ENCODE data around the gene WSCD1. TPM values are rescaled to one million over a fixed set of nuclear protein-coding genes. Genes with fewer than 3 reads are reported as not detected.

WSCD1 gene
- total and polyA plus RNA-seq, 3 experiments from 2014 or later: 0.13 to 0.35 TPM; not detected in 1

- Histone ChIP-seq H3K36me3 (ENCODE audit: insufficient read depth, low read length) (no peaks in the 10 kb centered on the region), H3K27me3 (ENCODE audit: insufficient read depth, low read length, poor library complexity, severe bottlenecking) (no peaks in the 10 kb centered on the region), H3K4me1 (ENCODE audit: insufficient read depth, low read length) (no peaks in the 10 kb centered on the region), H3K4me3 (ENCODE audit: low read length) (no peak overlapping the region), H3K27ac (ENCODE audit: low read depth, low read length) (no peak overlapping the region), H3K9me3 (ENCODE audit: low read length) (no peaks in the 10 kb centered on the region)
- no peak overlapping the region for H3K4me3 Mint-ChIP-seq
- H3K4me1 Mint-ChIP-seq: no peaks in the 10 kb centered on the region
- no peaks in the 10 kb centered on the region for H3K36me3 Mint-ChIP-seq
- DNase-seq: no peak
- H3K27ac Mint-ChIP-seq: no peak overlapping the region
- H3K27me3 Mint-ChIP-seq: peaks cover 6 to 25% of the 10 kb centered on the region in 2 donors
- ChIA-PET POLR2A (no interaction called here), CTCF (no interaction called here)
- peaks cover 0 to 2% (median 0%) of the 10 kb centered on the region in 5 donors for H3K9me3 Mint-ChIP-seq
These were observed 75.8 kb downstream of the WSCD1 start for GRCh38 chr17:6145946-6146345.

GRCh38 chr17:6147042-6147441 lies 76.9 kb downstream of the WSCD1 start:
- Histone ChIP-seq H3K27me3 (ENCODE audit: insufficient read depth, low read length, poor library complexity, severe bottlenecking) (no peaks in the 10 kb centered on the region), H3K4me1 (ENCODE audit: insufficient read depth, low read length) (no peaks in the 10 kb centered on the region), H3K4me3 (ENCODE audit: low read length) (no peak overlapping the region), H3K9me3 (ENCODE audit: low read length) (no peaks in the 10 kb centered on the region), H3K36me3 (ENCODE audit: insufficient read depth, low read length) (no peaks in the 10 kb centered on the region), H3K27ac (ENCODE audit: low read depth, low read length) (no peak overlapping the region)
- Mint-ChIP-seq H3K4me1 (no peaks in the 10 kb centered on the region), H3K4me3 (no peak overlapping the region), H3K27ac (no peak overlapping the region), H3K27me3 (peaks cover 7 to 33% of the 10 kb centered on the region in 2 donors), H3K36me3 (no peaks in the 10 kb centered on the region), H3K9me3 (peaks cover 0 to 2% (median 0%) of the 10 kb centered on the region in 5 donors)
- DNase-seq: no peak
- CTCF ChIA-PET: no interaction called here
- POLR2A ChIA-PET: no interaction called here

GRCh38 chr17:6153375-6153774 lies 83.2 kb downstream of the WSCD1 start:
- Mint-ChIP-seq H3K27me3 (peaks cover 10 to 38% of the 10 kb centered on the region in 2 donors), H3K36me3 (no peaks in the 10 kb centered on the region), H3K27ac (no peak overlapping the region), H3K9me3 (no peaks in the 10 kb centered on the region), H3K4me3 (no peak overlapping the region), H3K4me1 (no peaks in the 10 kb centered on the region)
- no peak for DNase-seq
- H3K4me1 ChIP-seq (ENCODE audit: insufficient read depth, low read length): no peaks in the 10 kb centered on the region
- H3K4me3 ChIP-seq (ENCODE audit: low read length): no peak overlapping the region
- H3K27ac ChIP-seq (ENCODE audit: low read depth, low read length): no peak overlapping the region
- ChIA-PET CTCF (no interaction called here), POLR2A (no interaction called here)
- no peaks in the 10 kb centered on the region for H3K27me3 ChIP-seq (ENCODE audit: insufficient read depth, low read length, poor library complexity, severe bottlenecking)
- H3K36me3 ChIP-seq (ENCODE audit: insufficient read depth, low read length): no peaks in the 10 kb centered on the region
- no peaks in the 10 kb centered on the region for H3K9me3 ChIP-seq (ENCODE audit: low read length)

- ChIA-PET CTCF (no interaction called here), POLR2A (no interaction called here)
- no peaks in the 10 kb centered on the region for H3K9me3 ChIP-seq (ENCODE audit: low read length)
- Mint-ChIP-seq H3K27me3 (peaks cover 2 to 21% of the 10 kb centered on the region in 2 donors), H3K27ac (no peak overlapping the region), H3K36me3 (no peaks in the 10 kb centered on the region), H3K4me3 (no peak overlapping the region), H3K9me3 (no peaks in the 10 kb centered on the region), H3K4me1 (no peaks in the 10 kb centered on the region)
- no peaks in the 10 kb centered on the region for H3K36me3 ChIP-seq (ENCODE audit: insufficient read depth, low read length)
- no peaks in the 10 kb centered on the region for H3K4me1 ChIP-seq (ENCODE audit: insufficient read depth, low read length)
- H3K27me3 ChIP-seq (ENCODE audit: insufficient read depth, low read length, poor library complexity, severe bottlenecking): no peaks in the 10 kb centered on the region
- H3K4me3 ChIP-seq (ENCODE audit: low read length): no peak overlapping the region
- no peak overlapping the region for H3K27ac ChIP-seq (ENCODE audit: low read depth, low read length)
- DNase-seq: no peak
These were observed 87.5 kb downstream of the WSCD1 start for GRCh38 chr17:6157716-6158115.

GRCh38 chr17:6159541-6160231 lies 89.5 kb downstream of the WSCD1 start:
- Histone ChIP-seq H3K27me3 (ENCODE audit: insufficient read depth, low read length, poor library complexity, severe bottlenecking) (no peaks in the 10 kb centered on the region), H3K36me3 (ENCODE audit: insufficient read depth, low read length) (no peaks in the 10 kb centered on the region), H3K4me3 (ENCODE audit: low read length) (no peak overlapping the region), H3K9me3 (ENCODE audit: low read length) (no peaks in the 10 kb centered on the region), H3K4me1 (ENCODE audit: insufficient read depth, low read length) (no peaks in the 10 kb centered on the region), H3K27ac (ENCODE audit: low read depth, low read length) (no peak overlapping the region)
- Mint-ChIP-seq H3K4me3 (no peak overlapping the region), H3K4me1 (no peaks in the 10 kb centered on the region), H3K36me3 (no peaks in the 10 kb centered on the region), H3K9me3 (peaks cover 0 to 2% (median 0%) of the 10 kb centered on the region in 5 donors), H3K27me3 (peaks cover 2 to 26% of the 10 kb centered on the region in 2 donors), H3K27ac (no peak overlapping the region)
- POLR2A ChIA-PET: no interaction called here
- DNase-seq: no peak
- CTCF ChIA-PET: no interaction called here

- Mint-ChIP-seq H3K27ac (no peak overlapping the region), H3K36me3 (no peaks in the 10 kb centered on the region), H3K27me3 (peaks cover 2 to 26% of the 10 kb centered on the region in 2 donors), H3K4me3 (no peak overlapping the region), H3K4me1 (no peaks in the 10 kb centered on the region), H3K9me3 (peaks cover 0 to 2% (median 0%) of the 10 kb centered on the region in 5 donors)
- Histone ChIP-seq H3K27me3 (ENCODE audit: insufficient read depth, low read length, poor library complexity, severe bottlenecking) (no peaks in the 10 kb centered on the region), H3K36me3 (ENCODE audit: insufficient read depth, low read length) (no peaks in the 10 kb centered on the region), H3K9me3 (ENCODE audit: low read length) (no peaks in the 10 kb centered on the region), H3K4me3 (ENCODE audit: low read length) (no peak overlapping the region), H3K4me1 (ENCODE audit: insufficient read depth, low read length) (no peaks in the 10 kb centered on the region), H3K27ac (ENCODE audit: low read depth, low read length) (no peak overlapping the region)
- ChIA-PET POLR2A (no interaction called here), CTCF (no interaction called here)
- DNase-seq: no peak
These were observed 90.0 kb downstream of the WSCD1 start for GRCh38 chr17:6160232-6160555.

GRCh38 chr17:6160911-6161855 lies 91.0 kb downstream of the WSCD1 start:
- peaks cover 0 to 2% (median 0%) of the 10 kb centered on the region in 5 donors for H3K9me3 Mint-ChIP-seq
- ChIA-PET CTCF (no interaction called here), POLR2A (no interaction called here)
- H3K27me3 Mint-ChIP-seq: peaks cover 1 to 26% of the 10 kb centered on the region in 2 donors
- no peaks in the 10 kb centered on the region for H3K9me3 ChIP-seq (ENCODE audit: low read length)
- H3K4me1 ChIP-seq (ENCODE audit: insufficient read depth, low read length): no peaks in the 10 kb centered on the region
- H3K4me3 ChIP-seq (ENCODE audit: low read length): no peak overlapping the region
- H3K27ac ChIP-seq (ENCODE audit: low read depth, low read length): no peak overlapping the region
- no peaks in the 10 kb centered on the region for H3K36me3 Mint-ChIP-seq
- no peaks in the 10 kb centered on the region for H3K4me1 Mint-ChIP-seq
- H3K27ac Mint-ChIP-seq: no peak overlapping the region
- H3K36me3 ChIP-seq (ENCODE audit: insufficient read depth, low read length): no peaks in the 10 kb centered on the region
- H3K4me3 Mint-ChIP-seq: no peak overlapping the region
- H3K27me3 ChIP-seq (ENCODE audit: insufficient read depth, low read length, poor library complexity, severe bottlenecking): no peaks in the 10 kb centered on the region
- no peak for DNase-seq

- no peaks in the 10 kb centered on the region for H3K36me3 ChIP-seq (ENCODE audit: insufficient read depth, low read length)
- H3K27ac Mint-ChIP-seq: no peak overlapping the region
- peaks cover 0 to 31% of the 10 kb centered on the region in 2 donors for H3K27me3 Mint-ChIP-seq
- no peaks in the 10 kb centered on the region for H3K4me1 Mint-ChIP-seq
- peaks cover 0 to 2% (median 0%) of the 10 kb centered on the region in 5 donors for H3K9me3 Mint-ChIP-seq
- no peak overlapping the region for H3K27ac ChIP-seq (ENCODE audit: low read depth, low read length)
- ChIA-PET CTCF (no interaction called here), POLR2A (no interaction called here)
- no peaks in the 10 kb centered on the region for H3K36me3 Mint-ChIP-seq
- H3K4me3 ChIP-seq (ENCODE audit: low read length): no peak overlapping the region
- no peaks in the 10 kb centered on the region for H3K27me3 ChIP-seq (ENCODE audit: insufficient read depth, low read length, poor library complexity, severe bottlenecking)
- no peaks in the 10 kb centered on the region for H3K4me1 ChIP-seq (ENCODE audit: insufficient read depth, low read length)
- H3K4me3 Mint-ChIP-seq: no peak overlapping the region
- no peak for DNase-seq
- no peaks in the 10 kb centered on the region for H3K9me3 ChIP-seq (ENCODE audit: low read length)
These were observed 92.0 kb downstream of the WSCD1 start for GRCh38 chr17:6162216-6162615.

Measured in CD8-positive, alpha-beta memory T cell (primary cell).